GM19035 (cell line): Measurements from ENCODE around the gene THBD.

Source experiments
- ATAC-seq: cut with Tn5 transposase; IDR thresholded peaks from one replicate; pipeline ENCODE4 v1.9.1; 2021; ENCODE audit not compliant: unreplicated experiment

The THBD gene

GRCh38 chr20:23063581-23063980 is 14.1 kb upstream of the THBD start:
- no peak for ATAC-seq

- no peak for ATAC-seq
Measured at GRCh38 chr20:23063168-23063567, 13.7 kb upstream of the THBD start.

- ATAC-seq = no peak
Measured at GRCh38 chr20:23062632-23063031, 13.2 kb upstream of the THBD start.

GRCh38 chr20:23061734-23062561 is 12.5 kb upstream of the THBD start:
- no peak for ATAC-seq

- no peak for ATAC-seq
Measured at GRCh38 chr20:23061262-23061661, 11.8 kb upstream of the THBD start.

- no peak for ATAC-seq
Measured at GRCh38 chr20:23060629-23061028, 11.2 kb upstream of the THBD start.

GRCh38 chr20:23059846-23060245 is 10.4 kb upstream of the THBD start:
- no peak for ATAC-seq

- no peak for ATAC-seq
Measured at GRCh38 chr20:23059001-23059400, 9.5 kb upstream of the THBD start.

- no peak for ATAC-seq
Measured at GRCh38 chr20:23058240-23058639, 8.8 kb upstream of the THBD start.

GRCh38 chr20:23052904-23053303 is 3.4 kb upstream of the THBD start:
- no peak for ATAC-seq

GRCh38 chr20:23050847-23051627 is 1.6 kb upstream of the THBD start:
- no peak for ATAC-seq

- ATAC-seq = no peak
Measured at GRCh38 chr20:23050076-23050838, 785 bp upstream of the THBD start.

- no peak for ATAC-seq
Measured at GRCh38 chr20:23048283-23049200, 930 bp downstream of the THBD start.

GRCh38 chr20:23047738-23048214 is 1.7 kb downstream of the THBD start:
- no peak for ATAC-seq

- no peak for ATAC-seq
Measured at GRCh38 chr20:23047001-23047737, 2.3 kb downstream of the THBD start.

GRCh38 chr20:23046431-23046830 is 3.0 kb downstream of the THBD start:
- no peak for ATAC-seq

GRCh38 chr20:23043376-23043775 is 6.1 kb downstream of the THBD start:
- no peak for ATAC-seq

GRCh38 chr20:23042270-23042669 is 7.2 kb downstream of the THBD start:
- no peak for ATAC-seq

GRCh38 chr20:23039885-23040508 is 9.5 kb downstream of the THBD start:
- ATAC-seq = no peak
